GM19238 (cell line): ENCODE measurements around the gene ATAD3A.

Source experiments
- DNase-seq: peaks from one replicate; pipeline ENCODE4 v3.0.0; 2011; ENCODE audit warnings: low spot score; ENCODE audit not compliant: insufficient read length

The ATAD3A gene

GRCh38 chr1:1582585-1583346 is 70.8 kb downstream of the ATAD3A start:
- no peak for DNase-seq

GRCh38 chr1:1583347-1584010 is 71.5 kb downstream of the ATAD3A start:
- DNase-seq = no peak
